VCaP (cell line): ENCODE data around the gene PARVG.

Source experiments
- H3K27ac ChIP-seq: fragments of 450-650 bp; 2 replicates; pipeline ENCODE4 v1.5.1; 2017
- TF ChIP-seq, protein P1 (sequence below): fragments of 450-650 bp; conservative IDR thresholded peaks from 2 replicates; pipeline ENCODE4 v1.5.1; 2017; ENCODE audit warnings: mild to moderate bottlenecking, moderate library complexity

Gene PARVG, protein sequence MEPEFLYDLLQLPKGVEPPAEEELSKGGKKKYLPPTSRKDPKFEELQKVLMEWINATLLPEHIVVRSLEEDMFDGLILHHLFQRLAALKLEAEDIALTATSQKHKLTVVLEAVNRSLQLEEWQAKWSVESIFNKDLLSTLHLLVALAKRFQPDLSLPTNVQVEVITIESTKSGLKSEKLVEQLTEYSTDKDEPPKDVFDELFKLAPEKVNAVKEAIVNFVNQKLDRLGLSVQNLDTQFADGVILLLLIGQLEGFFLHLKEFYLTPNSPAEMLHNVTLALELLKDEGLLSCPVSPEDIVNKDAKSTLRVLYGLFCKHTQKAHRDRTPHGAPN

DNA sequence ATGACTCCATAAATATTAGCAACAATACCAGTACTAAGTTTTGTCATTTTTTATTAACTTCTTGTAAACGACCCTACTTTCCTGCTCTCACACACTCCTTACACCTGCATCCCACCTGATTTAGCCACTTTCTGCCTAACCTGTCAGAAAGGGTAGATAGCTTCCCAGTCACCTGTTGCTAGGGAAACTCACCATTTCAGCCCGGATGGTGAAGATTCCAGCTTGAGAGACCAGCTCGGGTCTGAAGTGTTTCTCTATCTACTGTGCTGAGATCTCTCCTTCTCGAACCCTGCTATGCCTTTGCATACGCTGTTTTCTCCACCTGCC is at the start of gene PARVG:
Gene PARVG, plus strand, starts transcription at position 220 of the 327 bp plus-strand sequence. CDS start 2,405 bp downstream, outside the sequence.
- H3K27ac ChIP-seq, result peak within 1 kb of the TSS; percentile 31; the same call in 1 of the 2 replicates
- TF ChIP-seq, protein P1, sequence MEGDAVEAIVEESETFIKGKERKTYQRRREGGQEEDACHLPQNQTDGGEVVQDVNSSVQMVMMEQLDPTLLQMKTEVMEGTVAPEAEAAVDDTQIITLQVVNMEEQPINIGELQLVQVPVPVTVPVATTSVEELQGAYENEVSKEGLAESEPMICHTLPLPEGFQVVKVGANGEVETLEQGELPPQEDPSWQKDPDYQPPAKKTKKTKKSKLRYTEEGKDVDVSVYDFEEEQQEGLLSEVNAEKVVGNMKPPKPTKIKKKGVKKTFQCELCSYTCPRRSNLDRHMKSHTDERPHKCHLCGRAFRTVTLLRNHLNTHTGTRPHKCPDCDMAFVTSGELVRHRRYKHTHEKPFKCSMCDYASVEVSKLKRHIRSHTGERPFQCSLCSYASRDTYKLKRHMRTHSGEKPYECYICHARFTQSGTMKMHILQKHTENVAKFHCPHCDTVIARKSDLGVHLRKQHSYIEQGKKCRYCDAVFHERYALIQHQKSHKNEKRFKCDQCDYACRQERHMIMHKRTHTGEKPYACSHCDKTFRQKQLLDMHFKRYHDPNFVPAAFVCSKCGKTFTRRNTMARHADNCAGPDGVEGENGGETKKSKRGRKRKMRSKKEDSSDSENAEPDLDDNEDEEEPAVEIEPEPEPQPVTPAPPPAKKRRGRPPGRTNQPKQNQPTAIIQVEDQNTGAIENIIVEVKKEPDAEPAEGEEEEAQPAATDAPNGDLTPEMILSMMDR, result no peak

DNA sequence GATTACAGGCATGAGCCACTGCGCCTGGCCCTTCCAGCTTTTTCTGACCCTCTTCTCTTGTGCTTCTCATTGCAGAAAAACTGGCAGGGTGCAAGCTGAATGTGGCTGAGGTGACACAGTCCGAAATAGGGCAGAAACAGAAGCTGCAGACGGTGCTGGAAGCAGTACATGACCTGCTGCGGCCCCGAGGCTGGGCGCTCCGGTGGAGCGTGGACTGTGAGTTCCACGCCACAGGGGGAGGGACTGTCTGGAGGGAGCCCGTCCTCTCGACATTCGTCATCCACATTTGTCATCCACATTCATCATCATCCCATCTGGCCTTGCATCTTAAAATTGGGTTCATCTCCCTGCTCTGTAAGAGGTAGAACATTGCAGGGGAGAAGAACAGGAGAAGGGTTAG is 49.3 kb upstream of the PARVG start:
- TF ChIP-seq, protein P1, result no peak

DNA sequence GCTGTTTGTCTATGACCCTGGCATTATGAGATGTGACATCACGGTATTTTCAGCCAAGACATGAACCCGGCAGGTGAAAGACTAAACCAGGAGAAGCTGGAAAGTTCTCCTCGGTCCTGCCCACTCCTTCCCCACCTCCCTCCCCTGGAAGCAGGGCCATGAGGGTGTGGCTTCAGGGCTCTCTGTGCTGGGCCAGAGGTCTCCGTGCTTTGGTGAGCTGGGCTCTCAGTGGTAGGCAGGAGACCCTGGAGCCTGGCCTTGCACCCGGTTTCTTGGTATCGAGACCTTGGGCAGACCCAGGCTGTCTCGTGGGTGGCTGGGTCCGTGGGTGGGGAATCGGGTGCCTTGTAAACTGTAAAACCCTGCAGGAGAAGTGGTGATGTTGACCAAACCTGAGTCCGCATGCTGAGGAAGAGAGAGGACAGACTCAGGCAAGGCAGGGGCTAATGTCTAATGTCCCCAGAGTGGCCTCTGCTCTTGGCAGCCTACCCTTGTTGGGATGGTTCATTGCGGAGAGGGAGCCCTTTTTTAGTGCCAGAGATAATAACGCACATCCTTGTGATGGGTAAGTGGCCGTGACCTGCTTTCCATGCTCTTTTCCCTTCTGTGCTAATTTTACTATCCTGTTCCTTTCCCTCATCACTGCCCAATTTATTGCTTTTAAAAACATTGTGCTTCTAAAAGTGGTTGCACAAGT is 48.6 kb upstream of the PARVG start:
- no peak overlapping the region for H3K27ac ChIP-seq
- TF ChIP-seq, protein P1, result no peak

More for the DNA sequence above, 49.3 kb upstream of the PARVG start:
- H3K27ac ChIP-seq, result no peak overlapping the region

DNA sequence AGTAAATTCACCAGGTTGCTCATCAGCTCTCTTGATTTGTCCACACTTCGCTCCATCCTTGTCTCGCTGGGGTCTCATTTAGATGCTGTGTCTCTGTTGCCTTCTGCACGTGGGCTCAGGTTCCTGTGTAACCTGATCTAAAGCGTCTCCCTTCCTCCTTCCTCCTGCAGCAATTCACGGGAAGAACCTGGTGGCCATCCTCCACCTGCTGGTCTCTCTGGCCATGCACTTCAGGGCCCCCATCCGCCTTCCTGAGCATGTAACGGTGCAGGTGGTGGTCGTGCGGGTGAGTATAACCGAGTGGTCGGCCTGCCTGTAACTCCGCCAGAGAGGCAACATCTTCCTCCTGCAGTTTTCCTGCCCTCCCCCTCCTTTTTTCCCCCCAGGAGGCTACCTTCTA is 48.0 kb upstream of the PARVG start:
- TF ChIP-seq, protein P1, result no peak
- H3K27ac ChIP-seq, result no peak overlapping the region

DNA sequence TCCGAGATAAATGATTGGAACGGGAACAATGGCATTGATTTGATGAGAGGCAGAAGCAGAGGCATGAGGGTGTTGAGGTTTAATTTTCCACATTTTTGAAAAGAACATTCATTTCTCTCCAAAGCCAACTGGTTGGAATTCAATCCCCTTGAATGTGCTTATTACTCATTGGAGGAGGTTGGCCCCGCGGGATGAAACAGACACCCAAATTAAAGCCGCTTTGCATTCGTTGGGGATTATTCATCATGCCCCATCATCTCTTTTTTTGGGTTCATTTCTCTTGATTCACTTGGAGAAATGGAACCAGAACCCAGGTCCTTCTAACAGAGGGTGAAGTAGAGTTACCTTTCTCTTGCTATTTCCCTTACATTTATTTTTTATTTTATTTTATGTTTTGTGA is 47.6 kb upstream of the PARVG start:
- TF ChIP-seq, protein P1, result no peak
- H3K27ac ChIP-seq, result no peak overlapping the region

DNA sequence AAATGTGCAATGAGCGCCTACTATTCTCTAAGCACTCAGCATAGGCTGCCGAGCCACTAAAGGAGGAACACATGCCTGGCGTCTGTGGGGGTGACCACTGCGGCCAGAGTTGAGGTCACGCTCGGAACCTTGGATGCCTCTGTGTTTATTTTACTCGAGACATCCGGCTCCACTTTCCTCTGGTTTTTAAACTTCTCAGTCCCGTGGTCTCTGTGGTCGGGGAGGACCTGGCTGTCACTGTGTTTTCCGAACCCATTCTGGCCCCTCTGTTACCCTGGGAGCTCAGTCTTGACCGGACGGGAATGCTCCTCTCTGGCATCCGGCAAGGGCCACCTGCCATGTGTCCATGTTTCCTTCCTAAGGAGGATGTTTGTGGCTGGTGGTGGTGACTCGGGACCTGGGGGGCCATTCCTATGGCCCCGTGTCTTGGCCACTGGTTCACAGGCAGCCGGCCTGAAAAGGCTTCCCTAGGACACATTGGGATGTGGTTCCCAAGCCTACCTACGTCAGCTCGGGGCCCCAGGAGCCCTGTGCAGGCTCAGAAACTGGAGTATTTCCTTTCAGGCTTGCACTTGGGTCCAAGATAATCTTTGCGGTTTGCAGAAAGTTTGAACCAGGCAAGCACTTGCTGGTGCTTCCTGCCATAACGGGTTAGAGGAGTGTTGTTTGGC is 46.7 kb upstream of the PARVG start:
- TF ChIP-seq, protein P1, result no peak
- H3K27ac ChIP-seq, result no peak overlapping the region

DNA sequence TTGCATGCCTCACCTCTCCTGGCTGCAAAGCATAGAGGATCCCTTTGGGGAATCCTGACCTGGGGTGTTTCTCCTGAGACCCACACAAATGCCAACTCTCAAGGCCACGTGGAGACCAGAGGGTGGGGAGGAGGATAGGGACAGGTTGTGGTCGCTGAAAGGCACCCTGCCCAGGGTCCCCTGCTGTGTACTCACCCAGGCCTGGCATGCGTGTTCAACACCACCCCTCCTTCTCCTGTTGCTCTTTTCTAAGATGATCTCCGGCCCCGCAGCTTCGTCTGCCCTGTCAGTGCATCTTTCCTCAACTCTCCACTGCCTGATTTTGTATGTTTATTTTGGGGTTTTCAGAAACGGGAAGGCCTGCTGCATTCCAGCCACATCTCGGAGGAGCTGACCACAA is 44.6 kb upstream of the PARVG start:
- H3K27ac ChIP-seq, result no peak overlapping the region
- TF ChIP-seq, protein P1, result no peak
